Sigmoid colon (tissue), 4 donors: ENCODE data around the gene C1QTNF8.

Source experiments
- CTCF ChIP-seq, 4 experiments: fragments of 450-650 bp in 3 of 4; fragments of 200-600 bp in 1 of 4; IDR thresholded peaks; one replicate each; pipeline ENCODE4 v1.5.1; 2016 to 2019; ENCODE audit warnings: antibody characterized with exemption in 4 of 4, mild to moderate bottlenecking in 3 of 4, moderate library complexity in 2 of 4
- EP300 ChIP-seq, 4 donors: sonication (generic); formaldehyde crosslinking; IDR thresholded peaks; one replicate each; pipeline ENCODE4 v1.6.1; 2017; ENCODE audit warnings: antibody characterized with exemption in 4 of 4
- POLR2A ChIP-seq, 2 donors: fragments of 450-650 bp; IDR thresholded peaks; one replicate each; pipeline ENCODE4 v1.6.1; 2016; ENCODE audit warnings: antibody characterized with exemption in 2 of 2, mild to moderate bottlenecking in 2 of 2, moderate library complexity in 2 of 2
- POLR2AphosphoS5 ChIP-seq, 4 donors: sonication (generic); formaldehyde crosslinking; IDR thresholded peaks; one replicate each; pipeline ENCODE4 v1.6.1; 2017; ENCODE audit warnings: antibody characterized with exemption in 4 of 4

GRCh38 chr16:1062895-1063294 lies 33.1 kb downstream of the C1QTNF8 start:
- TF ChIP-seq POLR2A (IDR thresholded peaks at IDR 0.05) (no peak), CTCF (IDR thresholded peaks at IDR 0.05) (no peak), POLR2AphosphoS5 (IDR thresholded peaks at IDR 0.05) (no peak), EP300 (IDR thresholded peaks at IDR 0.05) (no peak)
